GM20000 (cell line): ENCODE data around the gene PHF12.

Experiments used
- DNase-seq: peaks from one replicate; pipeline ENCODE4 v3.0.0; 2012; ENCODE audit warnings: low spot score
- CTCF ChIP-seq: IDR thresholded peaks from 2 replicates; pipeline ENCODE4 v1.5.1; 2012; ENCODE audit warnings: mild to moderate bottlenecking, control low read depth; ENCODE audit errors: extremely low read depth, missing control alignments

The PHF12 gene

DNA sequence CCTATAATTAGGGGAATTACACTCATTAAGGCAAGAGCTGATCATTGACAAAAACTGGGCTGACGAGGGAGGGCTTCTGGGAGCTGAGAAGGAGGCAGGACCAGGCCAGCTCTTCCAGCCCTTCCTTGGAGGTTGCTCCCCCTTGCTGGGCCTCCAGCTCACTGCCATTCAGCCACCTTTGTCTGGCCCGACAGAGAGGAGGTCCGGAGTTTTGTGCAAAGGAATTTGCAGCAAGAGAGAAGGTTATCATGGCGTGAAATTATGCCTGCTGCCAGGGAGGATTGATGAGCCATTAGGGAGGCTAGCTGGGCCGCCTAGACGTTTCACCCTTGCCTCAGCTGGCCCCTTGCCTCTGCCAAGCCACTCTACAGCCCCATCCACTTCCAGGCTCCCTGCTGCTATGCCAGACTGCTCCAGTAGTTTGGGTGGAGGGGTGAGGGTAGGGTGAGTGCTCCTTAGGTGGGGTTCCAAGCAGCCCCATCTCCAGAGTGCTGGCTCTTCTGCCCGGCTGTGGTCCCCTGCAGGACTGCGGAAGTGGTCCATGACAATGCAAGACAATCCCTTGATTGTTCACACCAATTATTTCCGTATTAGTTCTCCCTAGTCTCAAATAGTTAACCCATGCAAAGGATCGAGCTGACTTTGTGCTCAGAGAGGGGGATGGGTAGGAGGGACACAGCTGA is 17.1 kb upstream of the PHF12 start:
- DNase-seq = no peak
- no peak for TF ChIP-seq CTCF

- no peak for TF ChIP-seq CTCF
- no peak for DNase-seq
Measured at GRCh38 chr17:28967221-28968135, 16.2 kb upstream of the PHF12 start.

GRCh38 chr17:28963841-28964240 is 12.5 kb upstream of the PHF12 start:
- DNase-seq = no peak
- no peak for TF ChIP-seq CTCF

- no peak for TF ChIP-seq CTCF
- no peak for DNase-seq
Measured at GRCh38 chr17:28963055-28963611, 11.8 kb upstream of the PHF12 start.

DNA sequence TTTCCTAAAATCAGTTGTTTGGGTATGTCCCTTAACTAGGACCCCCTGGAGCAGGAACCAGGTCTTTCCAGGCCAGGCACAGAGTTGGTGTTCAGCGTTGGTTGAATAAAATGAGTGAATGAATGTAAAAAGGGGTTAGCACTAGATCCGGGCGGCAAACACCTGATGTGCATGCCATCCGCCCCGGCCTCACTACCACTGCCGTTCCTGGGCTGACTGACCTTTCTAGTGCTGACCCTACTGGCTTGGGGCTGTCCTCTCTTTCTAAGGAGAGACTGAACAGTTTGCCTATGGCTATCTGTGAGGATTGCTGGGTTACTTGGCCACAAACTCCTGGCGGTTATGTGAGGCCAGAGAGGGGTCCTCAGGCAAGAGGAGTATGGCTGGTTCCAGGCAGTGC is 10.1 kb upstream of the PHF12 start:
- DNase-seq = no peak
- no peak for TF ChIP-seq CTCF

GRCh38 chr17:28960256-28961061 is 9.1 kb upstream of the PHF12 start:
- DNase-seq = no peak
- no peak for TF ChIP-seq CTCF
